GM13976 (cell line): ENCODE results near the gene ANAPC10.
"Not testable (repeated sequence)": the region's sequence is repeated elsewhere in the genome, so short reads cannot be mapped to it uniquely, and the experiment has no call there.

ENCODE experiments used
- DNase-seq: peaks from one replicate; pipeline ENCODE4 v3.0.0; 2012; ENCODE audit warnings: low spot score
- CTCF ChIP-seq: IDR thresholded peaks from 2 replicates; pipeline ENCODE4 v1.5.1; 2012; ENCODE audit warnings: borderline replicate concordance, mild to moderate bottlenecking; ENCODE audit not compliant: insufficient read depth; ENCODE audit errors: extremely low read depth, missing control alignments, control extremely low read depth
- in situ Hi-C: fragments of 300-500 bp; cut with MboI; formaldehyde crosslinking; loops from one replicate; pipeline ENCODE4 v1.12.0; 2022; ENCODE audit warnings: low sequenced_read_pairs, mixed read lengths, inconsistent platforms; ENCODE audit not compliant: unreplicated experiment

Gene ANAPC10

GRCh38 chr4:145019346-145019745 lies 78.7 kb downstream of the ANAPC10 start:
- in situ Hi-C loops, result no loop called here
- no peak for DNase-seq
- TF ChIP-seq CTCF, result no peak

GRCh38 chr4:145014365-145014764 lies 83.6 kb downstream of the ANAPC10 start:
- in situ Hi-C loops, result no loop called here
- no peak for DNase-seq
- no peak for TF ChIP-seq CTCF

GRCh38 chr4:145012841-145013240 lies 85.2 kb downstream of the ANAPC10 start:
- in situ Hi-C loops, result no loop called here
- TF ChIP-seq CTCF, result no peak
- no peak for DNase-seq

GRCh38 chr4:145011636-145012035 lies 86.4 kb downstream of the ANAPC10 start:
- in situ Hi-C loops, result no loop called here
- DNase-seq, result no peak
- no peak for TF ChIP-seq CTCF

- in situ Hi-C loops, DNase-seq: not testable (repeated sequence)
These were observed 87.7 kb downstream of the ANAPC10 start for GRCh38 chr4:145010315-145010714.

GRCh38 chr4:145003675-145004074 lies 94.3 kb downstream of the ANAPC10 start:
- in situ Hi-C loops, result no loop called here
- DNase-seq, result no peak

GRCh38 chr4:145001635-145002034 lies 96.4 kb downstream of the ANAPC10 start:
- TF ChIP-seq CTCF, result no peak

More at GRCh38 chr4:145003675-145004074, 94.3 kb downstream of the ANAPC10 start:
- TF ChIP-seq CTCF, result no peak

GRCh38 chr4:145000656-145001055 lies 97.3 kb downstream of the ANAPC10 start:
- DNase-seq, in situ Hi-C loops: not testable (repeated sequence)

More at GRCh38 chr4:145001635-145002034, 96.4 kb downstream of the ANAPC10 start:
- in situ Hi-C loops, result no loop called here
- no peak for DNase-seq
